ENCODE measurements around the gene PRX.

Gene PRX

DNA sequence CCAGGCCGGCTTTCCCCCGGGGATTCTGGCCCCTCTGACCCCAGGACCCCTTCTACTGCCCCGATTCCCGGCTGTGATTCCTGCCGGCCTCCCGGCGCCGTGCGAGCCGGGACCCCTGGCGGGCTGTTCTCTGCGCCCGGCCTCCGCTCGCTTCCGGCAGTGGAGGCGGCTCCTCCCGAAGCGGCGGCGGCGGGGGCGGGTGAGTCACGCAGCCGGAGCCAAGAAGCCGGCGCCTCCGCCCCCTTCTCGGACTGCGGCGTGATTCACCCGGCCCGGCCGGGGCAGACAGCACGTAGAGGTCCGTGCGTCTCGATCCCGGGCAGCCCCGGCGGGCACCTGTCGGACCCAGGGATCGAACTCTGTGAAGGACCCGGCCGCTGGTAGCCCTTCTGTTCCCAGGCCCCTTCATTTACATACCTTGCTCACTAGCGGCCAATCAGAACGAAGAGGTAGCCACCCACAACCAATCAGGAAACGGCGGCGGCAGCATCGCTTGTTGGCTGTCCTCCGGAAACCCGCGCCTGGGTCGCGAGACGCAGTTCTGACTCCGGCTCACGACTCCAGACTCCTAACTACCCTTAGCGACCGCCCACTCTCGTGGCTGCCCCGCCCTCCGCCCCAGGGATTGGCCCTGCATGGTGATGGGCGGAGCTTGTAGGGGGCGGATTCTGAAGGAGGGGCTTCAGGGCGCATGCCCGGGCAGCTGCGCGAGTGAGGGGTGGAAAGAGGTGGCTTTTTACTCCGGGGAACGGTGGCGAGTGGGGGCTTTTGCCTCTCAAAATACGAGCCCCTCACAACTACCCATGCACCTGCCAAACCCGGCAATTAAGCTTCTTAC lies 12.5 kb upstream of the PRX start, which contains the start of gene SERTAD1:
Gene SERTAD1, minus strand, starts transcription at position 543 of the 838 bp plus-strand sequence. CDS start 2,446 bp downstream, outside the sequence.
- in situ Hi-C loops (cut with HindIII; ENCODE audit: low pct_unique_long_range_greater_than_20kb, low sequenced_read_pairs): no loop called here
- DNase-seq (ENCODE audit: low read depth in 1 of 2, low spot score in 1 of 2): peak; percentile 87 to 99

DNA sequence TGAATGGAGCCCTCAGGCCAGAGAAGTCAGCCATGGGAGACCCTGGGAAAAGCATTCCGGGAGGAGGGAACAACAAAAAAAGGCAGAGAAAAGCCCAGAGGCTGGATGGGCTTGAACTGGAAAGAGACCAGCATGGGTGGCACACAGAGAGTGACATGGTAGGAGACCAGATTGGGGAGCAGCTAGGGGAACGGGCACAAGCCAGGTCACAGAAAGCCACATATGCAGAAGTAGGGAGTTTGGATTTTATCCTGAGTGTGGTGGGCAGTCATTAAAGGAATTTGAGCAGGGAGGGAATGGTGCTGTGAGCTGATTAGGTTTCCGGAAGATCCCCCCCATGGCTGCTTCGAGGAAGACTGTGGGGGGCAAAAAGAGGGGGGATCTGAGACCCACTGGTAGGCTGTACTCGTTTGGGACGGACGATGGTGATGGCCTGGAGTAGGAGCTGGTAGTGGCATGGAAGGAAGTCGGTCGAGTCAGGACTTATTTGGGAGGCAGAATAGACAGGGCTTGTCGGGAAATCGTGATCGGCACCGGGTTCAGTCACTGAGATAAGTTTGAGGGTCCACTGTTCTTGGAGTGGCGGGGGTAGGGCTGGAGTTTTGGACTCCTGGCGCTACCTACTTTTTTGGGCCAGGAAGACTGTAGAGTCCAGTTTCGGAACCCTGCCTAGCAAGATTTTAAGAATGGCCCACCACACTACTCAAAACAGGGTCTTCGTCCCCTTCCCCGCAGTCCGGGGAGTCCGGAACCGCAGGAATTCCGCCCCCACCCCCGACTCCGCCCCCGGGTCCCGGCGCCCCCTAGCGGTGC lies 11.7 kb upstream of the PRX start:
- TF ChIP-seq JUND (IDR thresholded peaks at IDR 0.05; ENCODE audit: low read depth): no peak
- in situ Hi-C loops (cut with HindIII; ENCODE audit: low pct_unique_long_range_greater_than_20kb, low sequenced_read_pairs): no loop called here

More for the DNA sequence above, 12.5 kb upstream of the PRX start, which contains the start of gene SERTAD1:
- TF ChIP-seq JUND (IDR thresholded peaks at IDR 0.05; ENCODE audit: low read depth): no peak

GRCh38 chr19:40423938-40424337 lies 10.8 kb upstream of the PRX start:
- no peak for DNase-seq (ENCODE audit: low read depth in 1 of 2, low spot score in 1 of 2)
- no peak for TF ChIP-seq JUND (IDR thresholded peaks at IDR 0.05; ENCODE audit: low read depth)
- in situ Hi-C loops (cut with HindIII; ENCODE audit: low pct_unique_long_range_greater_than_20kb, low sequenced_read_pairs): no loop called here

More for the DNA sequence above, 11.7 kb upstream of the PRX start:
- DNase-seq (ENCODE audit: low read depth in 1 of 2, low spot score in 1 of 2): no peak

DNA sequence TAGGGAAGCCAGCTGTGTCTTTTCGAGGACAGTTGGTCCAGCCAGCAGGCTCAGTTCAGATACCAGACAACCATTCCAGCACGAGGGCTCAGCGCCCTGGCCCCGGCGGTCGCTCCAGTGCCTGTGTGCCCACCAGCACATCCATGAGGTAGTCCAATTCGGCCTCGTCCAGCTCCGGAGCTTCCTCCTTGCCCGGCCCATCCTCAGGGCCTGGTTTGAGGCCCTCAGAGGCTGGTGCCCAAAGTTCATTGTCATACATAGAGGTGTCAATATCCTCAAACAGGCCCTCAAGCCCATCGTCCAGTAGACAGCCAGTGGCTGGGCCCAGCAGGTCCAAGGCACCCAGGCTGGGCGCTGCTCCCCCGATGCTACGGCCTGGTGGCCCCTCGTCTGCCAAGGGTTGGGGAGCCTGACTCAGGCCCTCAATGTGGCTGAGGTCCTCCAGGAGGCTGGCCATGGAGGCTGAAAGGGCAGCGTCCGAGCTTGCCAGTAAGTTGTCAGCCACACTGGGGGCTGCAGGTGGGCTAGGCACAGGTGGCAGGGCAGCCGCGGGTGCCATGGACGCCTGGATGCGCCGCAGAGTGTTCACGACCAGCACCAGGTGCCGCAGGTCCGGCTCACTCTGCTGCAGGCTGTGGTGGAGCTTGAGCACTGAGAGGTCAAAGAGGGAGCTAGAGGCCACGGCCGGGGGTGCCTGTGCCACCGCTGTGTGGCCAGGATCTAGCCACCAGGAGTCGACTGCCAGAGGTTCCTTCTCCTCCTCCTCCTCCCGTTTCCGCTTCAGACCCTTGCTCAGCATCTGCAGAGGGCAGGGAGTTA lies 9.8 kb upstream of the PRX start:
- in situ Hi-C loops (cut with HindIII; ENCODE audit: low pct_unique_long_range_greater_than_20kb, low sequenced_read_pairs): no loop called here
- no peak for DNase-seq (ENCODE audit: low read depth in 1 of 2, low spot score in 1 of 2)
- no peak for TF ChIP-seq JUND (IDR thresholded peaks at IDR 0.05; ENCODE audit: low read depth)

DNA sequence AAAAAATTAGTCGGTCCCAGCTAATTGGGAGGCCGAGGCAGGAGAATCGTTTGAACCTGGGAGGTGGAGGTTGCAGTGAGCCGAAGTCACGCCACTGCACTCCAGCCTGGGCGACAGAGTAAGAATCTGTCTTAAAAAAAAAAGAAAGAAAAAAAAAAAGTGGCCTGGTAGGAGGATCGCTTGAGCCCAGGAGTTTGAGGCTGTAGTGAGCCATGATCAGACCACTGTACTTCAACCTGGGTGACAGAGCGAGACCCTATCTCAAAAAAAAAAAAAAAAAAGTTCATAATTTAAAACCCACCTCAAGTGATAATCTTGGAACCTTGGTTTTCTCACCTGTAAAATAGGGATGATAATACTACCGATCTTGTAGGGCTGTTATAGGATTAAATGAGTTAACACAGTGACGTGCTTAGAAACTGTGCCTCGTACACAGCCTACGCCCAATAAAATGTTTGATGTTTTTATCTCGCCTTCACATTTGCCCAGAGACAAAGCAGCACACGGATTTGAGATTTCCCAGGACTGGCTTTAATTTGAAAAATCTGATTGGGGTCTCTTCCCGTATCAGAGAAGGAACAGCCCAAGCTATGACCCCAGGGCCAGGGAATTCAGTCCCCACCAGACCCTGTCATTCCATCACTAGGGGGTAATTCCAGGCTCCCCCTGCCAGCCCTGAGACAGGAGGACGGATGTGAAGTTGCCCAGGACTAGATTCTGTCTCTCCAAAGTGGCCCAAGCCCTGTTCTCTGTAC lies 9.0 kb upstream of the PRX start:
- no peak for DNase-seq (ENCODE audit: low read depth in 1 of 2, low spot score in 1 of 2)
- TF ChIP-seq JUND (IDR thresholded peaks at IDR 0.05; ENCODE audit: low read depth): no peak
- in situ Hi-C loops (cut with HindIII; ENCODE audit: low pct_unique_long_range_greater_than_20kb, low sequenced_read_pairs): no loop called here

DNA sequence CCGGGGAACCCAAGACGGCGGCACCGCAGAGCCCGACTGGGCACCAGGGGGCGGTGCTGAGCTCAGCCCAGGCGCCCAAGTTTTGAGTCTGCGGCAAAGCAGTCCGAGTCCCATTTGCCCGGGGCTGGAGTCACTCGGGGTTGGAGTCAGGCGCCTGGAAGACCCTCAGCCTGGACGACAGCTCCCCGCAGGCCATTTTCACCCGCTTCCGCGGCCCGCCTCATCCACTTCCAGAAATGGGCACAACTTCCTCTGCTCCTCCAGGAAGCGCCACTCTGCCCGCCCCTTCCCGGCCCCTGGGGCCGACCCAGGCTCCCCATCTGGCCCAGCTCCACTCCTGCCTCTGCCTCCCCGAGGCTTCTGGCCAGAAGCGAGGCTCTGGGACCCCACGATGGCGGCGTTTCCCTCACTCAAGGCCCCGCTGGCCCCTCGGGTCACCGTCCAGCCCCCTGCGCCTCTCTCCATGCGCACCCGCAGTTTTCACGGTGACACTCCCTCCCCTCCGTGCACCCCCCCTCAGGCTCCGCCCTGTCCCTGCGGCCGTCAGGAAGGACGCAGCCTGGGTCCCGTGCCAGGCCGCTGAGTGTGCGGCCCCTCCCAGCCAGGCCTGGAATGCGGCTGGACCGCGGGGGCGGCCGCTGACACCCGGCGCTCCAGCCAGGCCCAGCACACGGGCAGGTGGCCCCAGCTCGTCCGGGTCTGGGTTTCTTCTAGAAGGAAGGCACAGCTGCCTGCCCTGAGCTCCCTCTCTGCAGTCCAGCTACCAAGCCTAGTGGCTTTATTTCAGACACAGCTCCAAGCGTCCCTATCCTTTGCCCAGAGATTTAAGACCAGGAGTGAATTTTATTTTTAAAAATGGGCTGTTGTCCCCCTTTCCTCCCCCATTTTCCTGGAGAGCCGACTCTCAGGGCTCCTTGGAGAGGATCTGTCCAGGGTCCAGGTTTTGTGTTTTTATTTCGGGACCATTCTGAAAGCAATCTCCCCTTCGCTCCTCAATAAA lies 7.9 kb upstream of the PRX start:
- peak; percentile 61 to 95 for DNase-seq (ENCODE audit: low read depth in 1 of 2, low spot score in 1 of 2)
- in situ Hi-C loops (cut with HindIII; ENCODE audit: low pct_unique_long_range_greater_than_20kb, low sequenced_read_pairs): no loop called here
- no peak for TF ChIP-seq JUND (IDR thresholded peaks at IDR 0.05; ENCODE audit: low read depth)

GRCh38 chr19:40420451-40420765 lies 7.2 kb upstream of the PRX start:
- TF ChIP-seq JUND (IDR thresholded peaks at IDR 0.05; ENCODE audit: low read depth): no peak
- in situ Hi-C loops (cut with HindIII; ENCODE audit: low pct_unique_long_range_greater_than_20kb, low sequenced_read_pairs): no loop called here

DNA sequence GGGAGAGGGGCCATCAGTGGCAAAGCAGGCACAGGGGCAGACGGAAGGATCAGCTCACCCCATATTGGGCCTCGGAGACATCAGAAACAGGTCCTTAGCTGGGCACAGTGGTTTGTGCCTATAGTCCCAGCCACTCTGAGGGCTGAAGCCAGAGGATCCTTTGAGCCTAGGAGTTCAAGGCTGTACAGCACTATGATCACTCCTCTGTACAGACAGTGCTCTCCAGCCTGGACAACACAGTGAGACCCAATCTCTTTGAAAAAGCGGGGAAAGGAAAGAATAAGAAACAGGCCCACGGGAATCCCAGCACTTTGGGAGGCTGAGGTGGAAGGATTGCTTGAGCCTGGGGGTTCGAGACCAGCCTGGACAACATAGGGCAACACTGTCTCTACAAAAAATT lies 6.6 kb upstream of the PRX start:
- DNase-seq (ENCODE audit: low read depth in 1 of 2, low spot score in 1 of 2): no peak
- in situ Hi-C loops (cut with HindIII; ENCODE audit: low pct_unique_long_range_greater_than_20kb, low sequenced_read_pairs): no loop called here
- TF ChIP-seq JUND (IDR thresholded peaks at IDR 0.05; ENCODE audit: low read depth): no peak

More at GRCh38 chr19:40420451-40420765, 7.2 kb upstream of the PRX start:
- DNase-seq (ENCODE audit: low read depth in 1 of 2, low spot score in 1 of 2): no peak

- in situ Hi-C loops (cut with HindIII; ENCODE audit: low pct_unique_long_range_greater_than_20kb, low sequenced_read_pairs): no loop called here
- TF ChIP-seq JUND (IDR thresholded peaks at IDR 0.05; ENCODE audit: low read depth): no peak
- no peak for DNase-seq (ENCODE audit: low read depth in 1 of 2, low spot score in 1 of 2)
Observed at GRCh38 chr19:40419066-40419612, 6.0 kb upstream of the PRX start.

DNA sequence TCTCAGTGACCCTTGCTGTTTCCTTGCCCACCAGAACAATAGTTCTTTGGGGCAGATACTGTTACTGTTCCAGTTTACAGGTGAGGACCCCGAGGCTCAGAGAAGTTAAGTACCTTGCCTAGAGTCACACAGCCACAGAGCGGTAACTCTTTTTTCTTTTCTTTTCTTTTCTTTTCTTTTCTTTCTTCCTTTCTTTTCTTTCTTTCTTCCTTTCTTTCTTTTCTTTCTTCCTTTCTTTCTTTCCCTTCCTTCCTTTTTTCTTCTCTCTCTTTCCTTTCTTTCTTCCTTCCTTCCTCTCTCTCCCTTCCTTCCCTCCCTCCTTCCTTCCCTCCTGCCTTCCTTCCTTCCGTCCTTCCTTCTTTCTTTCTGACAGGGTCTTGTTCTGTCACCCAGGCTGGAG lies 4.9 kb upstream of the PRX start:
- in situ Hi-C loops (cut with HindIII; ENCODE audit: low pct_unique_long_range_greater_than_20kb, low sequenced_read_pairs): no loop called here
- DNase-seq (ENCODE audit: low read depth in 1 of 2, low spot score in 1 of 2): no peak
- no peak for TF ChIP-seq JUND (IDR thresholded peaks at IDR 0.05; ENCODE audit: low read depth)

- in situ Hi-C loops (cut with HindIII; ENCODE audit: low pct_unique_long_range_greater_than_20kb, low sequenced_read_pairs): no loop called here
- no peak for DNase-seq (ENCODE audit: low read depth in 1 of 2, low spot score in 1 of 2)
- TF ChIP-seq JUND (IDR thresholded peaks at IDR 0.05; ENCODE audit: low read depth): no peak
Observed at GRCh38 chr19:40417643-40417981, 4.4 kb upstream of the PRX start.

Data from T47D (cell line).